Effector CD4-positive, alpha-beta T cell (primary cell): ENCODE results near the gene CALML6.

Experiments
- DNase-seq: peaks from one replicate; pipeline ENCODE4 v3.0.0-alpha.2; 2020

CALML6 gene

DNA sequence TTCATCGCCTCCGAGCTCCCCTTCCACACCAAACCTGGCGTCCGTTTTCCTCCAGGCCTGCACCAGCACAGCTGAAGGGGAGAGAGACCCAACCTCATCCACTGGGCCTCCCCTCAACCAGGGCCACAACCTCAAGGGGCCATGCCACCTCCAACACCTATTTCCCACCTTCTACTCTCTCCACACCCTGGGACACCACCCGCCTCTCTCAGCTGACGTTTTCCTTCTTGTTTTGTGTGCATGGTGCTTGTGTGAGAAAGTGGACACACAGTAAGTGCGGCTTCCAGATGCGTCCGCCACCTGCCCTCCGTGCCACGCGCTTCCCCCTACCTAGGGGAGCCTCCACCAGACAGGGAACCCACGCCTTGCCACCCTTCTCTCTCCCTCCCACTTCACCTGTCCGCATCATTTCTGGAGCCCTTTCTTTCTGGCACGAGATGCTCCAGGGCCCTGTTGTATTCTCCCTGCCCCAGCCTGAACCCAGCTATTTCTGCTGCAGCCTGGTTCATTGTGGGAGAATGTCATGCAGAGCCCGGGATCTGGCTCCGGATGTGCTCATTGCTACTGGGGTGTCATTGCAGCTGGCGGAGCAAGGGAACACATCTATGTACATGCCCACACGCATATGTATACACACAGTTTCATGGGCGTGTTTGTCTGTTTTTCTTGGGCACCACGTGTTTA is 22.8 kb upstream of the CALML6 start:
- DNase-seq, result no peak

DNA sequence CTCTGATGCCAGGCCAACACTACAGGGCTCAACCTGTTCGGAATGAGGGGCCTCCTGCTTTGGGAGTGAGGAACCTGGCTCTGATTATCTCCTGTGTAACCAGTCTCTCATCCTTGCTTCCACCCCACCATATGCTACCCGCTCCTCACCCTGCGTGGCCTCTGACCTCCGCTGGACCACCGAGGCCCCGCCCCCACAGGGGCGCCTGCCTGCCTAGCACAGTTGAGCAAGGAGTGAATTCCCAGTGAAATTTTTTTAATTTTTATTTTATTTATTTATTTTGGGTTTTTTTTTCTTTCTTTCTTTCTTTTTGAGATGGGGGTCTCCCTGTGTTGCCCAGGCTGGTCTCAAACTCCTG is 22.3 kb upstream of the CALML6 start:
- DNase-seq, result no peak

DNA sequence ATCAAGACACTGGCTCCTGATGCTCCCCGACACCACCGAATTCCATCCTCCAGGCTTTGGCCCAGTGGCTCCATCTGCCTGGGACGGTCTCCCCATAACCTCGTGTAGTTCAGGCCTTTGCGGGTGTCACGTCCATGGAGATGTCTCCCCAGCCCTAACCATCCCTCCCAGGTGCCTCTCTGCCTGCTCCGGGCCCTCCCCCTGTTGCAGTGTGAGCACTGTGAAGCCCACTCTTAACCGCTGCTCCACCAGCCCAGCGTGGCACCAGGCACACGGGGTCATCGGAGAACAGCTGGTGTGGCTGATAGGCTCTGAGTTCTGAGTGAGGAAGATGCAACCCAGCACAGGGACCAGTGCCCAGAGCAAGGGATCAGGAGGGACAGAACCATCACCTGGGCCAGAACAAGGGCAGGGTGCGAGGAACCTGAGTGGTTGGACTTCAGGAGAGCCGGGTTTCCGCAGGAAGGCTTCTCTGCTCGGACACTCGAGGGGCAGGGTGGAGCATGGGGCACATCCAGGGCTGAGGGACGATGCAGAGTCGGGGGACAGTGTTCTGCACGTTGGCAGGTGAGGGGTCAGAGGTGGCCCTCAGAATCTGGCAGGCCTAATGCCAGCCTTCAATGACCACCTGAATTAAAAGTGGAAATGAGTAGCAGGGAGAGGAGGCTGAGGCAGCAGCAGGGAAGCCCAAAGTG is 21.6 kb upstream of the CALML6 start:
- no peak for DNase-seq

DNA sequence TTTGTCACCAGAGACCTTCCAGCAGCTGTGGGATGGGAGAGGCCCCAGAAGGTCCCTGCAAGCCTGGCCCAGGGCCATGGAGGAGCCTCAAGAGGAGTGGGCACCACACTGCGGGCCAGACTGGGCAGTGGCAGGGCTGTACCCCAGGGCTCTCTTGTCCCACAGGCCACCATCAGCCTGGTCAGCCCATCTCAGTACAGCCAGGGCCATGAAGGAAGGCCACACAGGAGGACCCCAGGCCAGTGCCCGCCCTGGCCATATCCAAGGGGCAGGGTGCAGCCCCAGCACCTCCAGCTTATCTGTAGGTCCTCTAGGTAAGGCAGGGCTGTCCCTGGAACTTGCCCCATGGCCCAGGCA is 21.1 kb upstream of the CALML6 start:
- no peak for DNase-seq

DNA sequence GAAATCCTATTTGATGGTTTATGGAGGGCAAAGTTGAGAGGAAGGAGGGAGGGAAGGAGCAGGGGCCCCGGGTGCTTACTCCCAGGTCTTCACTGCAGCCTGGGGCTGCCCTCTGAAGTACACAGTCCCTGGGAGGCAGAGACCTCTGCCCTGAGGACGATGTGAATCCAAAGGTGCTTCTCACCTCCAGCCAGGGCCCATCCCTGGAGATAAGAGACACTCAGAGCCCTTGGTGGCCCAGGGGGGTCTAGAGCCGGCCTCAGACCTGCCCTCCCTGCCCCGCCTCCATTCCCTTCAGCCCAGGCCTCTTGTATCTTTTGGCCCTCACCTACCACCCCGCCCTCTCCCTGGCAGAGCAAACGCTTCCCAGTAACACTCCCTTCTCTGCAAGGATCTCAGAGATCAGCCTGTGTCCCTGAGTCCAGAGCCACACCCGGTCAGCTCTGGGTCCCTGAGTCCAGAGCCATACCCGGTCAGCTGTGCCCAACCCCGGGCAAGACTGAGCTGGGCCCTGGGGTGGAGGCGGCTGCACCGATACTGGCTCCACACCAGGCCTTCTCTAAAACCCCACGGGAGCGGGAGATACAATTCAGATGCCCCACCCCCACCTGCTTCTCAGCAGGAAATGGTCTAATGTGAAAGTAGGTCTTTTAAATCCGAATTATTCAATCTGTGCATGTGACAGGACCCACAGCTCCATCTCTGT is 20.6 kb upstream of the CALML6 start:
- no peak for DNase-seq

DNA sequence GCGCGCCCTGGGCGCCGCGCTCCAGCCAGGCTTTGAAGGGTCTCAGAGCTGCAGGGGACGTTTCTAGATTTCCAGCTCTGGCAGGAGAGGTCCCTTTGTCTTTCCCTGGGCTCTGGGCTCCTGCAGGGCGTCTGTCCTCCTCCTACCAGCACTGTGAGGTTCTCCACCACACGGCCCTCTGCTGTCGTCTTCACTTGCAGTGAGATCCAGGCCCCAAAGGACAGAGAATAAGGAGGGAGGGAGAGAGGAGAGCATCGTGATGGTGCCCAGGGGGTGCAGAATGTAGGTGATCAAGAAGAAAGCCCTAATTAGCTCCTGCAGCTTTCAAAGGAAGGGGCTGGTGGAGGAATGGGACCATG is 20.0 kb upstream of the CALML6 start:
- DNase-seq, result no peak

DNA sequence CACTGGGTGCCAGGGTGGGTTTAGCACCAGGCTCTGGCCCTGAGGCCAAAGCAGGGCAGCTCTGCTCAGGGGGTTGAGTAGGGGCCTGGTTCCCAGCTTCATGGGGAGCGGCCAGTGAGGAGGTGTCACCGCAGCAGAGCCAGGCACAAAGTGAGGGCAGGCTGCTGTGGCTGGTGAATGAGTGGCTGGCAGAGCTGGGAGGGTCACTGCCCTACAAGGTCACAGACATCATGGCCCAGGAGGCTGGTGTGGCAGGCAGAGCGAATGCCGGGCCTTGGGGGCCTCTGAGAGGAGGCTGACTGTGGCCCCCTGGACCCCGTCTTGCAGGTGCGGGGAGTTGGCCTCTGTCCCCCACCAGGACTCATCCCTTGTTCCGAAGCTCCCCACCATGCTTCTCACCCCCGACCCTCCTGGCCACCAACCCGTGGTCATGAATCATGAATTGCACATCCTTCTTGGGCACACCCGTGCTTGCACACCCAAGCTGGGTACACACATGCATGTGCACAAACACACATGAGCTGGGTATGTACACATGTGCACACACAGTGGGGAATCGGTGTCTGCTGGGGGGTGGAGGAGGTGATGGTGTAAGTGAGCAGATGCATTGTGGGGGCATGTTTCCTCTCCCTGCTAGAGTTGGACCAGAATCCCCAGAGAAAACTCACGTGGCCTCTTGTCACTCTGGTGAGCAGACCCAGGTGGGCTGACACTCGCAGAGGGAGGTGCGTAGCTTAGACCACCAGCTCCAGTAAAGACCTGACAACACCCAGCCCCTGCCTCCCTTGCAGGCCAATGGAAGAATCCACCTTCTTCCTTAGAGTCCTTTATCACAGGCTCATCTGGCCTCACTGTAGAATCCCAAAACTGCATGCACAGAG is 19.4 kb upstream of the CALML6 start:
- no peak for DNase-seq

DNA sequence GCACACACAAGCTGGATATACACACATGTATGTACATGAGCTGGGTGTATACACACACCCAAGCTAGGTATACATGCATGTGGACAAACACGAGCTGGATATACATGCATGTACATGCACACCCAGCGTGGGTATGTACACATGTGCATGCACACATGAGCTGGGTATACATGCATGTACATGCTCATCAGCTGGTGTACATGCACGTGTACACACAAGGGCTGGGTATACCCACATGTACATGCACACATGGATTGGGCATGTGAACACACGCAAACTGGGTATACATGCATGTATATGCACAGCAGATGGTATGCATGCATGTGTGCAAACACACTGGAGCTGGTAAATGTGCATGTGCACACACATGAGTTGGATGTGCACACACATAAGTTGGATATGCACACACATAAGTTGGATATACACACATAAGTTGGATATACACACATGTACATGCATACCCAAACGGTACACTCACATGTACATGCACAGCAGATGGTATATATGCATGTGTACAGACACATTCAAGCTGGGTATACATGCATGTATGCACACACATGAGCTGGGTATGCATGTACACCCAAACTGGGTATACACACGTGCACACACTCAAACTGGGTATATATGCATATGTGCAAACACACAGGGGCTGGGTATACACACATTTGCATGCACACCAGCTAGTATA is 16.7 kb upstream of the CALML6 start:
- no peak for DNase-seq

DNA sequence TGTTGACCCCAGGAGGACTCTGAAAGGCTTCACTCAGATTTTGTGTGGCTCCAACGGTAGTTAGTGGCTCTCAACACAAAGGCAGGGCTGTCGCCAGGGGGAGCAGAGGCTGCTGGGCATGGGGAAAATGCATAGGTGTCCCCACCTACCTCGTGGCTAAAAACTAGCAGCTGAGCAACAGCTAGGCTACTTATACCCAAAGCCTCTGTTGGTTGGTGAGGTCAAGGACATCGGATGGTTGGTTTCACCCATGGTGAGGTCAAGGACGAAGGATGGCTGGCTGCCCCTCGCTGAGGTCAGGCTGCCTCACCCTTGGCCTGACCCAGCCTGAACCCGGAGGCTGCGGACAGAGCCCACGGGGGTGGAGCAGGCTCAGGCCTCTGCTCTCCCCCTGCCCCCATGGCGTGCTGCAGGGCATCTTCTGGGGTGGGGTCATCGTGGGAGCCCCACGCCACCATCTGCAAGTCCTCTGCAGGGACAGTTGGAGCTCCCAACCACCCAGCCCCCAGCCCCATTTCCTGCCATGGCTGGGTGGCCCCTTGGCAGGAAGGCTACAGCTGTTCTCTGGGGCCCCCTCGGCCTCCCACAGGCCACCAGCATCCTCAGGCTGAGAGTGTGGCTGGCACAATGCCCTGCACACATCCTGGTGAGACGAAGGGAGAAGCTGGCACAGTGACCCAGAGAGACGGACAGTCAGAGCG is 15.6 kb upstream of the CALML6 start:
- no peak for DNase-seq

DNA sequence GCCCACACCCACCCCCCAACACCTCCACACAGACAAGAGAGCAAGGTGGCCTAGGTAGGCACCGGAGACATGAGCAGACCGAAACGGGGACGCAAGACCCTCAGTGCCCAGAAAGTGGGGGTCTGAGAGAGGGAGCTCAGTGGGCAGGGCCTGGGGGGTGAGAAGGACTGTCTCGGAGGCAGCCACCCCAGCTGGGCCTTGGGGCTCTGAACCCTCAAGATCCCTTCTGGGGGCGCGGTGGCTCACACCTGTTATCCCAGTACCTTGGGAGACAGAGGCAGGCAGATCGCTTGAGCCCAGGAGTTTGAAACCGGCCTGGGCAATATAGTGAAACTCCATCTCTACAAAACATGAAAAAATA is 15.1 kb upstream of the CALML6 start:
- DNase-seq, result no peak

DNA sequence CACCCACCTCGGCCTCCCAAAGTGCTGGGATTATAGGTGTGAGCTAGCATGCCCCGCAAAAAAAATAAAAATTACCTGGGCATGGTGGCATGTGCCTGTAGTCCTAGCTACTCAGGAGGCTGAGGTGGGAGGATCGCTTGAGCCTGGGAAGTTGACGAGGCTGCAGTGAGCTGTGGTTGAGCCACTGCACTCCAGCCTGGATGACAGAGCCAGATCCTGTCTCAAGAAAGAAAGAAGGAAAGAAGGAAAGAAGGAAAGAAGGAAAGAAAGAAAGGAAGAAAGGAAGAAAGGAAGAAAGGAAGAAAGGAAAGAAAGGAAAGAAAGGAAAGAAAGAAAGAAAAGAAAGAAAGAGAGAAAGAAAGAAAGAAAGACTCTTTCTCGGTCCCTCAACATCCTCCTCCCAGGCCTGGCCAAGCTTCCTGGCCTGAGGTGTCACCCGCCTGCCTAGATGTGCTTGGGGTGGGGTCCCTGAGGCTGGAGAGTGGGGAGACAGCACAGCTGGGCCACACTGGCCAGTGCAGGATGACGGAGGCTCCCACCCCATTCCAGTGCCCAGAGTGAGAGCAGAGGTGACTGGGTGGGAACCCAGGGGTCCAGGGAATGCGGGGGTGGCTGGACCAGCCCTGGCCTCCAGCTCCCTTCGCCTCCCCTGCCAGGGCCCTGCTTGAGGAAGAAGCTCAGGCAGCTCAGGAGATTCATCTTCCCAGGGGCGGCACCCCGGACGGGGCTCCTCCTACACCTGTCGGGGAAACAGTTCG is 14.0 kb upstream of the CALML6 start:
- DNase-seq, result no peak

DNA sequence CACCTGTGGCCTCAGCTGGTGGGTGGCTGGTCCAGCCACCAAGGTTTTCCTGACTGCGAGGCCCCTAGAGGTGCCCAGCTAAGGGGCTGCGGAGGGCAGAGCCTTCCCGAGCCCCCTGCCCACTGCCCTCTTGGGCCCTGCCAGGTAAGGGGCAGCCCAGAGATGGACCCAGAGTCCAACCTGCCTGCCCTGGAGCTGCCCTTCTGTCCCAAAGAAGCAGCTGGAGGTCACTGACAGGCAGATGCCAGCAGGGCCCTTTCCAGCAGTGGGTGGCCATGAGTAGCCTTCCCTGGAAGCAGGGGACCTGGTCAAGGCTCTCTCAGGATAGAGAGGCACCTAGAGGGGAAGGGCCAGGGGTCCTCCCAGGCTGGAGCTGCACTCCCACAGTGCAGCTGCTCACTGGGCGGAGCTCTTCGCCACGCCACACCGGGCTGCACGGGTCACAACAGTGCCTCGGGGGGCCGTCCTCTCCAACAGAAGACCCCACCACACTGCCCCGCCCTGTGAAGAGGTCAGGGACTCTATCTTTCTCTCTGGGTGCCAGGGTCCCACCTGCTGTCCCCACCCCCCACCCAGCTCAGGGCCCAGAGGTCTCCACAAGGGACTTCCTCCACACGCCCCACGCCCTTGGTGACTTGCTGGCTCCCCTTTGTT is 13.3 kb upstream of the CALML6 start:
- DNase-seq, result no peak

DNA sequence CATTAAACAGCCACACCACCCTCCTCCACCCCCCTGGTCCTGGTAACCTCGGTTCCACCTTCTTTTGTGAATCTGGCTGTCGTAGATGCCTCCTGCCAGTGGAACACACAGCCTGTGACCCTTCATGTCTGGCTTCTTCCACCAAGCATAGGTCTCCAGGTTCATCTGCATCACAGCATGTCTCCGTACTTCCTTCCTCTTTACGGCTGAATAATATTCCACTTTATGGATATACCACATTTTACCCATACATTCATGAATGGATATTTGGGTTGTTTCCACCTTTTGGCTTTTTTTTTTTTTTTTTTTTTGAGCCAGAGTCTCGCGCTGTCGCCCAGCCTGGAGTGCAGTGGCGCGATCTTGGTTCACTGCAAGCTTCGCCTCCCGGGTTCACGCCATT is 11.8 kb upstream of the CALML6 start:
- DNase-seq, result no peak

DNA sequence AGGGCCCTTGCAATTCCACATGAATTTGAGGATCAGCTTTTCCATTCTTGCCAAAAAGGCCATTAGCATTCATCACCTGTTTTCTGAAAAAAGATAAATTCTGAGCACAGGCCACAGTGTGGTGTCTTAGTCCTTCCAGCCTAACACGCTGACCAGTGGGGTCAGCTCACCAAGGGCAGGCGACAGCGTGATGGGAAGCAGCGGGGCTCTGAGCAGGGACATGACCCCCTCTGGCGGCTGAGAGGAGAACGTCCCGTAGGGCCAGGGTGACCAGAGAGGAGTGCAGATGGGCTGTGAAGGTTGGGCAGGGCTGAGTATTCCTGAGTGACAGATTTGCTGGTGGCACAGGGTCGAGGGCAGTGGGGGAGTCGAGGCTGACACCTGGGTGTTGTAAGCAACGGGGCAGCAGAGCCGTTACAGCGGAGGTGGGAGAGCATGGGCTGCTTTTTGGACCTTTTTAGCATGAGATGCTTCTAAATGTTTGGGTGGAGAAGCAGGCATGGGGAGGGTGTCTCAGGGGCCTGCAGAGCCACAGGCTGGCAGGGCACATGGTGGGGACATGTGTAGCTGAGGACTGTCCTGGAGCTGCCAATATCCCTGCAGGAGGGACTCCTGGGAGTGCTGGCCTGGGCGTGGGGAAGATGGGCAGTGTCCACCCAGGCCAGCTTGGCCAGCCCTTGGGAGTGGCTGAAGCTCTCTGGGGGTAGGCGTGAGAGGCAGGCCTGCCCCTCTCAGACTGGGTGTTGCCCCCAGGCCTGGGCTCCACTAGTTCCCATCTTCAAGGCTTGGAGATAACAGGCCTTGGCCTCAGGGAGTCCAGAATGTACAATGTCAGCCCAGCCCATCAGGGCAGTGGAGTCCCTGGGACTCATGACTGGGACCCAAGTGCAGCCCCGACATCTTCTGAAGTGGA is 8.6 kb upstream of the CALML6 start:
- DNase-seq, result peak; percentile 53

DNA sequence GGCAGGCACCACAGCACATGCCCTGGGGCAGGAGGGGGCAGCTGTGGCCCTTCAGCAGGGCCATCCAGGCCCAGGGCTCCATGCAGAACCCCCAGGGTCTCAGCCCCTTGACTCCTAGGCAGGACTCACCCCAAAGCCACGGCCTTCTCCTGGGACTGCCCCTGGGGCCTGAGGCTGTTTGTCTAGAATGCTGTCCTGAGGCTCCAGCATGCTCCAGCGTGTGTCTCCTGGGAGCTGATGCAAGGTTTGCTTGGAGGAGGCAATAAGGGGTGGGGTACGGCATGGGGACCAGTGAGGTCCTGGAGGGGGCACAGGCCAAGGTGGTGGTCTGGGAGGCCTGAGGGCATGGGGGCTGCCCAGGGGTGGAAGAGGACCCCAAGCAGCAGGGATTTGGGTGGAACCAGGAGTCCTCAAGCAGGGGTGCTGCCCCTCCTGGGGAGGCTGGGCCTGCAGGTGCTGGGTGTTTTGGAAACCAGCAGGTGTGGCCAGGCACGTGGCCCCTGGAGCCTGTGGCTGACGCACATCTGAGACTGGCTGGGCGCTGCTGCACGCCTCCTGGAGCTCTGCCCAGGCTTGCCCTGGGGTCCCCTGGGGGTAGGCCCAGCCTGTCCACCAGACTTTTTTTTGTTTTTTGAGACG is 7.8 kb upstream of the CALML6 start:
- DNase-seq, result no peak

DNA sequence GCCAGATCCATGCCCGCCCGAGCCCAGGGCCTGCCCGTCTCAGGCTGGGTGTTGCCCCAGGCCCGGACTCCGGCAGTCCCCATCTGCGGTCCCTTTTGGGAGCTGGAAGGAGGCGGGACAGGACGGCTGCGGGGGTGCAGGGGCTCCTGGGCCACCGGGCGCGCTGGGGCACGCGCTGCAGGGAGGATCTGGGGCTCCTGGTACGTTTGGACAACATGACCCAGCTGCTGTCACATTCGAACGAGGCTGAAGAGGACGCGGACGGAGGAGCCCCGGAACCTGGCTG is 6.6 kb upstream of the CALML6 start:
- no peak for DNase-seq

DNA sequence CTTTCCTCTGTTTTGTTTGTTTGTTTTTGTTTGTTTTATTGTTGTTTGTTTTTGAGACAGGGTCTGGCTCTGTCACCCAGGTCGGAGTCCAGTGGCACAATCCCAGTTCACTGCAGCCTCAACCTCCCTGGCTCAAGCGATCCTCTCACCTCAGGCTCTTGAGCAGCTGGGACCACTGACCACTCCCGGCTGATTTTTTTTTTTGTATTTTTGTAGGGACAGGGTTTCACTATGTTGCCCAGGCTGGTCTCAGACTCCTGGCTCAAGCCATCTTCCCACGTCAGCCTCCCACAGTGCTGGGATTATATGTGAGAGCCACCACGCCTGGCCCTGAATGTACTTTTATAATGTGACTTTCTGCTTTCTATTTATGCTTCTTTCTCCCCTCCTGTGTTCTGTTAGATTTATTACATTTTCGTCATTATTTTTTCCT is 5.0 kb upstream of the CALML6 start:
- DNase-seq, result no peak

DNA sequence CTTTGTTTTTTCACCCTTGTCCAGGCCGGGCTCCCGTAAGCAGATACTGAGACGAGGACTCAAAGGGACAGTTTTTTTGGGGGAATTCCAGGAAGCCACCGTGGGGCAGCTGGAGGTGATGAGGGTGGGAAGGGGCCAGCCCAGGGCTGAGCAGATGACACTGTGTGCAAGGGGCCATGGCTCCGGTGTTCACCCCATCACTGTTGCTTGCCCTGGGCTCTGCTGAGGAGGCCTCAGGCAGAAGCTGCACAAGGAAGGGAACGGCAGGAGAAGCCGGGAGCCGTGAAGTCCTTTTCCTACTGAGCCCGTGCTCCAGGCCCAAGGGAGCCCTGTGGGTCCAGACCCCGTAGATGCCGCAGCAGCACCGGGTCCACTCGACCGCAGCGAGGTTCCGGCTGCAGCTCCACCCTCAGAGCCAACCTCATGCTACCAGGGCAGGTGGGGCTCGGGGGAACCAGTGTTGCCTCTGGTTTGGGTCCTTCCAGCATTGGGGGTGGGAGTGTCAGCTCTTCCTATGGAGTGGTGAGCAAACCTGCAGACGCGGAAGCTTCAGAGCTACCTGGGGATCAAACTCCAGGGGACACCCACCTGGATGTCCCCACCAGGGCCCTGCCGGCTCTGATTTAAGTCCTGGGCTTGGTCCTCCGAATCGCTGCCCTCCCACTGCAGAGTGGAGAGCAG is 4.3 kb upstream of the CALML6 start:
- DNase-seq, result no peak
